Upper lobe of left lung (tissue), 6 donors: ENCODE results near the gene RPL31. TPM values are rescaled to one million over a fixed set of nuclear protein-coding genes. Genes with fewer than 3 reads are reported as not detected.

Experiments
- ATAC-seq, 2 donors: fragments of 200-7000 bp; cut with Tn5 transposase; one replicate each; pipeline ENCODE4 v1.9.1; 2022; ENCODE audit warnings: mild to moderate bottlenecking in 2 of 2, moderate library complexity in 2 of 2; ENCODE audit not compliant: low FRiP score in 2 of 2
- DNase-seq, 2 donors: peaks; one replicate each; pipeline ENCODE4 v3.0.0-alpha.2; 2019 to 2020
- H3K27ac ChIP-seq, 4 donors: fragments of 200-600 bp; sonication (generic); one replicate each; pipeline ENCODE4 v1.5.1; 2016 to 2019
- H3K27me3 ChIP-seq, 4 donors: fragments of 200-600 bp; sonication (generic); one replicate each; pipeline ENCODE4 v1.5.1; 2017 to 2019
- H3K36me3 ChIP-seq, 4 donors: fragments of 200-600 bp; sonication (generic); one replicate each; pipeline ENCODE4 v1.5.1; 2016 to 2019
- H3K4me1 ChIP-seq, 4 donors: fragments of 200-600 bp; sonication (generic); one replicate each; pipeline ENCODE4 v1.5.1; 2018 to 2019
- H3K4me3 ChIP-seq, 4 donors: fragments of 200-600 bp; sonication (generic); one replicate each; pipeline ENCODE4 v1.5.1; 2017 to 2019; ENCODE audit warnings: mild to moderate bottlenecking in 2 of 4, moderate library complexity in 1 of 4
- H3K9me3 ChIP-seq, 4 donors: fragments of 200-600 bp; sonication (generic); one replicate each; pipeline ENCODE4 v1.5.1; 2018 to 2019
- CTCF ChIP-seq, 6 experiments: fragments of 450-650 bp in 4 of 6; fragments of 200-600 bp in 2 of 6; sonication (generic) in 2 of 6; IDR thresholded peaks; one replicate each; pipeline ENCODE4 v1.5.1; 2016 to 2019; ENCODE audit warnings: antibody characterized with exemption in 6 of 6
- EP300 ChIP-seq, 4 donors: sonication (generic); formaldehyde crosslinking; IDR thresholded peaks; one replicate each; pipeline ENCODE4 v1.5.1; 2017; ENCODE audit warnings: antibody characterized with exemption in 4 of 4, control low read depth in 2 of 4
- POLR2A ChIP-seq, 4 donors: fragments of 450-650 bp; IDR thresholded peaks; one replicate each; pipeline ENCODE4 v1.5.1; 2016 to 2017; ENCODE audit warnings: antibody characterized with exemption in 4 of 4, mild to moderate bottlenecking in 2 of 4
- POLR2AphosphoS5 ChIP-seq, 2 donors: sonication (generic); formaldehyde crosslinking; IDR thresholded peaks; one replicate each; pipeline ENCODE4 v1.5.1; 2017; ENCODE audit warnings: antibody characterized with exemption in 2 of 2
- whole genome bisulfite sequencing, 2 donors: methylation state at CpG; one replicate each; pipeline ENCODE4 v1.1.5; 2017 to 2018; 5-methylcytosine and 5-hydroxymethylcytosine counted together
- total RNA-seq, 6 donors: library from RNA; depleted of rRNA in 4 of 6; stranded (reverse); fragments of >200 nt in 4 of 6; gene quantifications; one replicate each; pipeline versions ENCODE4 v1.1.0 to v1.2.1, GENCODE V29; 2016 to 2021
- donor health status: DM: no; HTN: no; CAD: no; lungs with moderate emphysema.
- donor health status: DM: no; HTN: yes; CAD: no; lungs with severe emphysema.

Gene RPL31
- total RNA-seq, 6 donors from 2014 or later = 422 to 1,166 (median 1,010) TPM

GRCh38 chr2:100968146-100969145, 33.6 kb upstream of the RPL31 start:
- H3K27me3 ChIP-seq = no peaks in the 10 kb centered on the region
- no peak overlapping the region for H3K27ac ChIP-seq
- peaks cover 0 to 5% (median 2%) of the 10 kb centered on the region in 4 donors for H3K36me3 ChIP-seq
- ATAC-seq (no peak), DNase-seq (peak in 1 of 2 donors; percentile 60)
- H3K9me3 ChIP-seq = no peaks in the 10 kb centered on the region
- TF ChIP-seq CTCF (IDR thresholded peaks at IDR 0.05) (no peak), POLR2A (IDR thresholded peaks at IDR 0.05) (no peak), EP300 (IDR thresholded peaks at IDR 0.05) (no peak), POLR2AphosphoS5 (IDR thresholded peaks at IDR 0.05) (no peak)
- H3K4me1 ChIP-seq = no peaks in the 10 kb centered on the region
- no peak overlapping the region for H3K4me3 ChIP-seq
- WGBS, 2 donors = 89 to 93% methylated on average over 21 to 28 of the region's 28 CpGs

- WGBS, 2 donors = 91 to 96% methylated on average over 7 of the region's 7 CpGs
- Histone ChIP-seq H3K4me3 (no peak overlapping the region), H3K9me3 (no peaks in the 10 kb centered on the region), H3K27ac (no peak overlapping the region), H3K4me1 (no peaks in the 10 kb centered on the region), H3K27me3 (no peaks in the 10 kb centered on the region), H3K36me3 (peaks cover 0 to 12% (median 2%) of the 10 kb centered on the region in 4 donors)
- TF ChIP-seq CTCF (IDR thresholded peaks at IDR 0.05) (no peak), POLR2A (IDR thresholded peaks at IDR 0.05) (no peak), POLR2AphosphoS5 (IDR thresholded peaks at IDR 0.05) (no peak), EP300 (IDR thresholded peaks at IDR 0.05) (no peak)
- DNase-seq (peak in 1 of 2 donors; percentile 19), ATAC-seq (no peak)
Observed at GRCh38 chr2:100969998-100970397, 32.1 kb upstream of the RPL31 start.

GRCh38 chr2:100971221-100971620, 30.9 kb upstream of the RPL31 start:
- H3K4me1 ChIP-seq = no peaks in the 10 kb centered on the region
- no peaks in the 10 kb centered on the region for H3K27me3 ChIP-seq
- H3K27ac ChIP-seq = no peak overlapping the region
- ATAC-seq = no peak
- H3K9me3 ChIP-seq = no peaks in the 10 kb centered on the region
- 89 to 90% methylated on average over 9 of the region's 9 CpGs for WGBS, 2 donors
- no peak overlapping the region for H3K4me3 ChIP-seq
- H3K36me3 ChIP-seq = peaks cover 0 to 16% (median 2%) of the 10 kb centered on the region in 4 donors
- DNase-seq = no peak
- no peak for TF ChIP-seq POLR2AphosphoS5 (IDR thresholded peaks at IDR 0.05)
- TF ChIP-seq POLR2A (IDR thresholded peaks at IDR 0.05) = no peak
- no peak for TF ChIP-seq CTCF (IDR thresholded peaks at IDR 0.05)
- no peak for TF ChIP-seq EP300 (IDR thresholded peaks at IDR 0.05)

DNA sequence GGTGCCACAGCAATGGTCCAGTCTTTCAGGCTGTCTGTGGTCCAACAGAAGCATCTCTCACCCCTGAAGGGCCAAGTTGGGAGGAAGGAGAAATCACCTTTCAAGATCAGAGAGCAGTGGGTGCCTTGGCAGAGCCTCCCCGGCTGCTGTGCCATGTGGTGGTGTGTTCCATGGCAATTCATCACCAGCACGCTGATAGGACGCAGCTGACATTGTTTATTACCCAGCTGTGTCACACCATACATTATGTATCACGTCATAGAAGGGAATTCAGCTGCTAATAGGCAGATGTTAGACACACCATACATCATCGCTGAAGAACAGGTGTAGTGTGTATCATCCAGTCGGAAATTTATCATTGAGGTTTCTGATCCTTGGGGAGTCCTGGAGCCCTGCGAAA, 29.6 kb upstream of the RPL31 start:
- Histone ChIP-seq H3K27ac (no peak overlapping the region), H3K4me1 (no peaks in the 10 kb centered on the region), H3K9me3 (no peaks in the 10 kb centered on the region), H3K27me3 (no peaks in the 10 kb centered on the region), H3K4me3 (no peak overlapping the region), H3K36me3 (peaks cover 0 to 20% (median 5%) of the 10 kb centered on the region in 4 donors)
- WGBS, 2 donors = 83 to 88% methylated on average over 5 to 7 of the region's 7 CpGs
- ATAC-seq (no peak), DNase-seq (no peak)
- TF ChIP-seq EP300 (IDR thresholded peaks at IDR 0.05) (no peak), CTCF (IDR thresholded peaks at IDR 0.05) (no peak), POLR2A (IDR thresholded peaks at IDR 0.05) (no peak), POLR2AphosphoS5 (IDR thresholded peaks at IDR 0.05) (no peak)
